Keratinocyte (primary cell): ENCODE results near the gene CCSER1. TPM values are rescaled to one million over a fixed set of nuclear protein-coding genes. Genes with fewer than 3 reads are reported as not detected.

Experiments used
- DNase-seq: peaks from one replicate; pipeline ENCODE4 v3.0.0-alpha.2; 2011; ENCODE audit warnings: low read depth, missing footprints, low spot score
- FAIRE-seq: peaks from 2 replicates; lab custom pipeline; 2011; peaks lifted over from hg19 to GRCh38; lab: Jason Lieb, UNC
- H2AFZ ChIP-seq: 2 replicates; pipeline ENCODE4 v1.6.0; 2012; ENCODE audit warnings: low read length, control low read depth, inconsistent platforms; ENCODE audit not compliant: control insufficient read depth
- H3K27ac ChIP-seq: 2 replicates; pipeline ENCODE4 v1.5.1; 2011; ENCODE audit warnings: low read length; ENCODE audit not compliant: control insufficient read depth, insufficient read depth
- H3K27me3 ChIP-seq: 3 replicates; pipeline ENCODE4 v1.6.0; 2011; ENCODE audit warnings: low read length; ENCODE audit not compliant: control insufficient read depth, insufficient read depth; ENCODE audit errors: extremely low read depth
- H3K36me3 ChIP-seq, 2 experiments: 2 replicates in 1 of 2; 3 replicates in 1 of 2; pipeline ENCODE4 v1.5.1; 2011; ENCODE audit warnings: low read length in 2 of 2, mild to moderate bottlenecking in 1 of 2; ENCODE audit not compliant: control insufficient read depth in 2 of 2, insufficient read depth in 2 of 2; ENCODE audit errors: extremely low read depth in 1 of 2
- H3K4me1 ChIP-seq: 3 replicates; pipeline ENCODE4 v1.5.1; 2011; ENCODE audit warnings: low read length; ENCODE audit not compliant: control insufficient read depth, insufficient read depth; ENCODE audit errors: extremely low read depth
- H3K4me2 ChIP-seq: 3 replicates; pipeline ENCODE4 v1.6.0; 2011; ENCODE audit warnings: low read depth, low read length; ENCODE audit not compliant: control insufficient read depth, insufficient read depth; ENCODE audit errors: extremely low read depth
- H3K4me3 ChIP-seq, 3 experiments: fragments of 200-600 bp in 1 of 3; sonication (generic) in 1 of 3; 2 replicates in 2 of 3; 3 replicates in 1 of 3; pipeline ENCODE4 v1.5.1; 2011 to 2016; ENCODE audit warnings: low read length in 3 of 3, mild to moderate bottlenecking in 3 of 3, control low read depth in 2 of 3, inconsistent platforms in 1 of 3, low read depth in 1 of 3, mixed read lengths in 1 of 3, mixed run types in 1 of 3, moderate library complexity in 1 of 3; ENCODE audit not compliant: control insufficient read depth in 2 of 3, insufficient read depth in 2 of 3; ENCODE audit errors: extremely low read depth in 1 of 3
- H3K79me2 ChIP-seq: 2 replicates; pipeline ENCODE4 v1.6.0; 2012; ENCODE audit warnings: low read length; ENCODE audit not compliant: control insufficient read depth, insufficient read depth
- H3K9ac ChIP-seq: 3 replicates; pipeline ENCODE4 v1.6.0; 2011; ENCODE audit warnings: low read length; ENCODE audit not compliant: control insufficient read depth, insufficient read depth; ENCODE audit errors: extremely low read depth
- H3K9me1 ChIP-seq: 3 replicates; pipeline ENCODE4 v1.6.0; 2011; ENCODE audit warnings: low read length; ENCODE audit not compliant: control insufficient read depth, insufficient read depth; ENCODE audit errors: extremely low read depth
- H3K9me3 ChIP-seq: 2 replicates; pipeline ENCODE4 v1.5.1; 2012; ENCODE audit warnings: low read depth, low read length; ENCODE audit not compliant: control insufficient read depth
- H4K20me1 ChIP-seq: 3 replicates; pipeline ENCODE4 v1.6.0; 2011; ENCODE audit warnings: low read length; ENCODE audit not compliant: control insufficient read depth, insufficient read depth; ENCODE audit errors: extremely low read depth
- CTCF ChIP-seq, 3 experiments: IDR thresholded peaks in 1 of 3; conservative IDR thresholded peaks in 1 of 3; optimal IDR thresholded peaks in 1 of 3; 2 replicates in 2 of 3; 3 replicates in 1 of 3; pipeline versions ENCODE3 to v1.5.1; 2011; ENCODE audit warnings: low read length in 3 of 3, mild to moderate bottlenecking in 3 of 3, moderate library complexity in 2 of 3, control low read depth in 1 of 3, inconsistent platforms in 1 of 3; ENCODE audit not compliant: insufficient read depth in 2 of 3; ENCODE audit errors: extremely low read depth in 1 of 3
- EZH2 ChIP-seq: IDR thresholded peaks from one replicate; pipeline ENCODE4 v1.6.1; 2012; ENCODE audit warnings: inconsistent platforms, mild to moderate bottlenecking, low read length, moderate library complexity
- dilution Hi-C: fragments of 300-500 bp; cut with MboI; formaldehyde crosslinking; loops from one replicate; pipeline ENCODE4 v1.7.0; 2020; ENCODE audit warnings: low sequenced_read_pairs; ENCODE audit not compliant: extremely low pct_ligation_motif_present
- polyA plus RNA-seq, 5 experiments: library from polyadenylated mRNA; depleted of rRNA in 3 of 5; stranded (reverse) in 3 of 5; stranded (forward) in 1 of 5; unstranded in 1 of 5; fragments of >200 nt; gene quantifications; 1 replicate in 1 of 5; 2 replicates in 3 of 5; 3 replicates in 1 of 5; pipeline versions ENCODE4 v1.2.1 to v1.2.3, GENCODE V29; 2011 to 2012; ENCODE audit warnings: missing spikeins in 2 of 5, low read depth in 1 of 5, low replicate concordance in 1 of 5

Gene CCSER1
- polyA plus RNA-seq, 1 donor (not counting 4 experiments of a cell fraction or from before 2014, with no cell fraction given): 1.2 TPM

- Histone ChIP-seq H3K4me3 (no peak overlapping the region), H3K4me1 (no peaks in the 10 kb centered on the region), H2AFZ (no peak overlapping the region), H3K9me3 (no peaks in the 10 kb centered on the region), H3K9ac (no peak overlapping the region), H3K4me2 (no peak overlapping the region), H3K27me3 (no peaks in the 10 kb centered on the region), H3K36me3 (no peaks in the 10 kb centered on the region), H3K9me1 (no peaks in the 10 kb centered on the region), H3K27ac (no peak overlapping the region), H4K20me1 (no peaks in the 10 kb centered on the region), H3K79me2 (no peaks in the 10 kb centered on the region)
- dilution Hi-C loops: no loop called here
- DNase-seq (no peak), FAIRE-seq (no peak)
- no peak for TF ChIP-seq EZH2
- no peak for TF ChIP-seq CTCF (optimal IDR thresholded peaks at IDR 0.05 in 1 of 3, IDR thresholded peaks at IDR 0.05 in 1 of 3, conservative IDR thresholded peaks at IDR 0.05 in 1 of 3; ENCODE audit: extremely low read depth in 1 of 3, insufficient read depth in 2 of 3, low read length in 3 of 3)
These were observed 730.1 kb downstream of the CCSER1 start for GRCh38 chr4:90857081-90857820.

GRCh38 chr4:90875791-90876190 is 748.6 kb downstream of the CCSER1 start:
- no peak overlapping the region for H2AFZ ChIP-seq

More at GRCh38 chr4:90875791-90876190, 748.6 kb downstream of the CCSER1 start:
- Histone ChIP-seq H3K9me1 (no peaks in the 10 kb centered on the region), H3K79me2 (no peaks in the 10 kb centered on the region), H3K27me3 (no peaks in the 10 kb centered on the region), H3K36me3 (no peaks in the 10 kb centered on the region), H3K4me1 (no peaks in the 10 kb centered on the region), H3K9me3 (no peaks in the 10 kb centered on the region), H3K27ac (no peak overlapping the region), H3K4me3 (no peak overlapping the region), H4K20me1 (no peaks in the 10 kb centered on the region), H3K4me2 (no peak overlapping the region), H3K9ac (no peak overlapping the region)
- dilution Hi-C loops: no loop called here
- DNase-seq (no peak), FAIRE-seq (no peak)
- no peak for TF ChIP-seq CTCF (optimal IDR thresholded peaks at IDR 0.05 in 1 of 3, IDR thresholded peaks at IDR 0.05 in 1 of 3, conservative IDR thresholded peaks at IDR 0.05 in 1 of 3; ENCODE audit: extremely low read depth in 1 of 3, insufficient read depth in 2 of 3, low read length in 3 of 3)
- TF ChIP-seq EZH2: no peak
